Type B pancreatic cell (in vitro differentiated cells): Measurements from ENCODE around the gene RETSAT. TPM values are rescaled to one million over a fixed set of nuclear protein-coding genes. Genes with fewer than 3 reads are reported as not detected.
"Not testable (repeated sequence)": the region's sequence is repeated elsewhere in the genome, so short reads cannot be mapped to it uniquely, and the experiment has no call there.

ENCODE experiments used
- DNase-seq: peaks from one replicate; pipeline ENCODE4 v3.0.0; 2021; ENCODE audit warnings: mixed read lengths; ENCODE audit not compliant: unreplicated experiment; ENCODE audit errors: extremely low spot score
- H3K27ac Mint-ChIP-seq: 2 replicates; pipeline ENCODE4 v1.8.0; 2021; ENCODE audit warnings: mild to moderate bottlenecking, mixed read lengths
- H3K27me3 Mint-ChIP-seq: 2 replicates; pipeline ENCODE4 v1.8.0; 2021; ENCODE audit warnings: mixed read lengths
- H3K36me3 Mint-ChIP-seq: 2 replicates; pipeline ENCODE4 v1.8.0; 2021; ENCODE audit warnings: mixed read lengths
- H3K4me1 Mint-ChIP-seq: one replicate; pipeline ENCODE4 v1.8.0; 2021; ENCODE audit warnings: mixed read lengths; ENCODE audit not compliant: unreplicated experiment
- H3K4me3 Mint-ChIP-seq: 2 replicates; pipeline ENCODE4 v1.8.0; 2021; ENCODE audit warnings: mild to moderate bottlenecking, mixed read lengths
- H3K9me3 Mint-ChIP-seq: 2 replicates; pipeline ENCODE4 v1.8.0; 2021; ENCODE audit warnings: mixed read lengths
- total RNA-seq: library from RNA; stranded (reverse); gene quantifications from 2 replicates; pipeline ENCODE4 v1.2.1, GENCODE V29; 2021; ENCODE audit warnings: low replicate concordance
- TF ChIP-seq, protein P1 (sequence below): fragments of 200-600 bp; sonication (generic); conservative IDR thresholded peaks from 2 replicates; pipeline ENCODE4 v1.5.0; 2021; ENCODE audit warnings: antibody characterized with exemption, mild to moderate bottlenecking

Gene RETSAT
- total RNA-seq, 1 donor from 2014 or later, result 31.3 TPM

DNA sequence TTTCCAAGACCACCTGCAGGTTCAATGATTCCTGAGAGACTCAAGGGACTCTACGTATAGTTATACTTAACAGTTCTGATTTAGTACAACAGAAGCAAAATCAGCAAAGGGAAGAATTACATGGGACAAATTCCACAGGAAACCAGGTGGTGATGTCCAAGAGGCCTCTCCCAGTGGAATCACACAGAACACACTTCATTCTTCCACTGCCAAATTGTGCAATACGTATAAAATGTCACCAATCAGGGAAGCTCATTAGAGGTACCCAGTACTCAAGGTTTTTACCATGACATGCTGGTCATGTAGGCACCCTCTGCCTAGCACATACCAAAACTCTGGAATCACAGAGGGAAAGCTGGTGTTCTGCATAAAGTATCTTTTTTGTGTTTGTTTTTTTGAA, 33.4 kb upstream of the RETSAT start:
- H3K27me3 Mint-ChIP-seq, result no peaks in the 10 kb centered on the region
- no peaks in the 10 kb centered on the region for H3K9me3 Mint-ChIP-seq
- H3K36me3 Mint-ChIP-seq, result peaks cover 12% of the 10 kb centered on the region
- H3K4me3 Mint-ChIP-seq, result no peak overlapping the region
- no peak for DNase-seq
- H3K4me1 Mint-ChIP-seq, result no peaks in the 10 kb centered on the region
- TF ChIP-seq, protein P1, sequence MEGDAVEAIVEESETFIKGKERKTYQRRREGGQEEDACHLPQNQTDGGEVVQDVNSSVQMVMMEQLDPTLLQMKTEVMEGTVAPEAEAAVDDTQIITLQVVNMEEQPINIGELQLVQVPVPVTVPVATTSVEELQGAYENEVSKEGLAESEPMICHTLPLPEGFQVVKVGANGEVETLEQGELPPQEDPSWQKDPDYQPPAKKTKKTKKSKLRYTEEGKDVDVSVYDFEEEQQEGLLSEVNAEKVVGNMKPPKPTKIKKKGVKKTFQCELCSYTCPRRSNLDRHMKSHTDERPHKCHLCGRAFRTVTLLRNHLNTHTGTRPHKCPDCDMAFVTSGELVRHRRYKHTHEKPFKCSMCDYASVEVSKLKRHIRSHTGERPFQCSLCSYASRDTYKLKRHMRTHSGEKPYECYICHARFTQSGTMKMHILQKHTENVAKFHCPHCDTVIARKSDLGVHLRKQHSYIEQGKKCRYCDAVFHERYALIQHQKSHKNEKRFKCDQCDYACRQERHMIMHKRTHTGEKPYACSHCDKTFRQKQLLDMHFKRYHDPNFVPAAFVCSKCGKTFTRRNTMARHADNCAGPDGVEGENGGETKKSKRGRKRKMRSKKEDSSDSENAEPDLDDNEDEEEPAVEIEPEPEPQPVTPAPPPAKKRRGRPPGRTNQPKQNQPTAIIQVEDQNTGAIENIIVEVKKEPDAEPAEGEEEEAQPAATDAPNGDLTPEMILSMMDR, result no peak
- no peak overlapping the region for H3K27ac Mint-ChIP-seq

DNA sequence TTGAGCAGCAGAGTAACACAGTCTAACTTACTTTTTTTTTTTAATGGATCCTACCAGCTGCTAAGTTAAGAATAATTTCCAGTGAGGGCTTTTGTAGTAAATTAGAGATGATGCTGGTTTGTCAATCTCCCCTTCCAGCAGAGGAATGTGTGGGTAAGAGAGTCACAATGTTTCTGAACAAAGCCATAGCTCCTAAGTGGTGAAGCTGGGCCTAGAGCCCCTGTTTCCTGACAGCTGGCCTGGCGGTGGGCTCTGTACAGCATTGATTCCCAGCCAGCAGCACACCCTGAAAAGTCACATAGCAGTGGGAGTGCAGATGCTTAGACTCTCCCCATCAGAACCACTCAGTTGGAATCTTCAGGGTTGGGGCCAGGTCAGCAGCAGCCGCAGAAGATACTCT, 31.4 kb upstream of the RETSAT start:
- Mint-ChIP-seq H3K4me3 (no peak overlapping the region), H3K9me3 (no peaks in the 10 kb centered on the region), H3K36me3 (peaks cover 15% of the 10 kb centered on the region), H3K27me3 (no peaks in the 10 kb centered on the region), H3K4me1 (no peaks in the 10 kb centered on the region), H3K27ac (no peak overlapping the region)
- no peak for DNase-seq
- TF ChIP-seq, protein P1, result no peak

GRCh38 chr2:85383850-85384249, 29.5 kb upstream of the RETSAT start:
- no peak overlapping the region for H3K27ac Mint-ChIP-seq
- no peaks in the 10 kb centered on the region for H3K4me1 Mint-ChIP-seq
- H3K27me3 Mint-ChIP-seq, result no peaks in the 10 kb centered on the region
- H3K36me3 Mint-ChIP-seq, result peaks cover 26% of the 10 kb centered on the region
- no peak overlapping the region for H3K4me3 Mint-ChIP-seq
- H3K9me3 Mint-ChIP-seq, result no peaks in the 10 kb centered on the region
- TF ChIP-seq, protein P1, result no peak
- DNase-seq, result no peak

DNA sequence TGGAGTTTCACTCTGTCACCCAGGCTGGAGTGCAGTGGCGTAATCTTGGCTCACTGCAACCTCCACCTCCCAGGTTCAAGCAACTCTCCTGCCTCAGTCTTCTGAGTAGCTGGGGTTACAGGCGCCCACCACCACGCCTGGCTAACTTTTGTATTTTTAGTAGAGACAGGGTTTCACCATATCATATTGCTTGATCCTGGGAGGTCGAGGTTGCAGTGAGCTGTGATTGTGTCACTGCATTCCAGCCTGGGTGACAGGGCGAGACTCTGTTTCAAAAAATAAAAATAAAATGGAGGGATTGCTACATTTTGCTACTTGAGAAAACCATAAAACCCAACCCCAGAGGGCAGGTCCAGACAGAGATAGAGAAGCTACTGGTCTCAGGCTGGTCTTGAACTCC, 28.8 kb upstream of the RETSAT start:
- not testable (repeated sequence) for H3K4me1 Mint-ChIP-seq, H3K9me3 Mint-ChIP-seq, H3K27ac Mint-ChIP-seq, H3K27me3 Mint-ChIP-seq, H3K4me3 Mint-ChIP-seq, DNase-seq
- peaks cover 33% of the 10 kb centered on the region for H3K36me3 Mint-ChIP-seq

GRCh38 chr2:85380048-85380447, 25.7 kb upstream of the RETSAT start:
- no peaks in the 10 kb centered on the region for H3K9me3 Mint-ChIP-seq
- peaks cover 38% of the 10 kb centered on the region for H3K36me3 Mint-ChIP-seq
- H3K4me1 Mint-ChIP-seq, result peaks cover 8% of the 10 kb centered on the region
- H3K27ac Mint-ChIP-seq, result no peak overlapping the region
- TF ChIP-seq, protein P1, result no peak
- no peak overlapping the region for H3K4me3 Mint-ChIP-seq
- no peaks in the 10 kb centered on the region for H3K27me3 Mint-ChIP-seq
- no peak for DNase-seq

DNA sequence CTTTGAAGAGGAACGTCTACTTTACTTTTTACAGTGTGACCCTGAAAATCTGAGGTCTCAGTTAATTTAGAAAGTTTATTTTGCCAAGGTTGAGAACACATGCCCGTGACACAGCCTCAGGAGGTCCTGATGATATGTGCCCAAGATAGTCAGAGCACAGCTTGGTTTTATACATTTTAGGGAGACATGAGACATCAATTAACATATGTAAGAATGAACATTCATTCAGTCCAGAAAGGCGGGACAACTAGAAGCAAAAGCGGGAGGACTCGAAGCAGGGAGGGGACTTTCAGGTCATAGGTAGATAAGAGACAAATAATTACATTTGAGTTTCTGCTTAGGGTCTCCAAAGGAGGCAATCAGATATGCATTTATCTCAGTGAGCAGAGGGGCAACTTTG, 23.9 kb upstream of the RETSAT start:
- Mint-ChIP-seq H3K27ac (no peak overlapping the region), H3K4me3 (no peak overlapping the region), H3K9me3 (no peaks in the 10 kb centered on the region), H3K4me1 (peaks cover 8% of the 10 kb centered on the region), H3K36me3 (peaks cover 37% of the 10 kb centered on the region), H3K27me3 (no peaks in the 10 kb centered on the region)
- TF ChIP-seq, protein P1, result no peak
- DNase-seq, result no peak
